ENCODE results near the gene UBN1.
A peak's percentile ranks its signal among the peaks of the same experiment; 100 is the strongest.

Gene UBN1

DNA sequence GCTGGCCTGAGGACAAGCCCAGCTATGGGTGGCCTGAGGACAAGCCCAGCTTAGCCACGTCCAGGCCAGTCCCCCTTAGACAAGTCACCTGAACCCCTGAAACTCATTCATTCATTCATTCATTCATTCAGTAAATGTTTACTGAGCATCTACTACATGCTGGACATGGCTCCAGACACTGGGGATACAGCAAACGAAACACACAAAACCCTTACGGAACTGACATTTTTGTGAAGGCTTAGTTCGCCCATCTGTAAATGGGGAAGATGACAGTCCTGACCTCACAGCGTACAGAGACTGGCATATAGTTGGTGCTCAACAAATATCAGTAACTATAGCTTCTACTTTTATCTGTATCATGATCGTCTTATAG is 52.2 kb downstream of the UBN1 start:
- TF ChIP-seq, protein P1, sequence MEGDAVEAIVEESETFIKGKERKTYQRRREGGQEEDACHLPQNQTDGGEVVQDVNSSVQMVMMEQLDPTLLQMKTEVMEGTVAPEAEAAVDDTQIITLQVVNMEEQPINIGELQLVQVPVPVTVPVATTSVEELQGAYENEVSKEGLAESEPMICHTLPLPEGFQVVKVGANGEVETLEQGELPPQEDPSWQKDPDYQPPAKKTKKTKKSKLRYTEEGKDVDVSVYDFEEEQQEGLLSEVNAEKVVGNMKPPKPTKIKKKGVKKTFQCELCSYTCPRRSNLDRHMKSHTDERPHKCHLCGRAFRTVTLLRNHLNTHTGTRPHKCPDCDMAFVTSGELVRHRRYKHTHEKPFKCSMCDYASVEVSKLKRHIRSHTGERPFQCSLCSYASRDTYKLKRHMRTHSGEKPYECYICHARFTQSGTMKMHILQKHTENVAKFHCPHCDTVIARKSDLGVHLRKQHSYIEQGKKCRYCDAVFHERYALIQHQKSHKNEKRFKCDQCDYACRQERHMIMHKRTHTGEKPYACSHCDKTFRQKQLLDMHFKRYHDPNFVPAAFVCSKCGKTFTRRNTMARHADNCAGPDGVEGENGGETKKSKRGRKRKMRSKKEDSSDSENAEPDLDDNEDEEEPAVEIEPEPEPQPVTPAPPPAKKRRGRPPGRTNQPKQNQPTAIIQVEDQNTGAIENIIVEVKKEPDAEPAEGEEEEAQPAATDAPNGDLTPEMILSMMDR (conservative IDR thresholded peaks at IDR 0.05; ENCODE audit: low read length): no peak
- H3K4me3 ChIP-seq (ENCODE audit: low read length): no peak overlapping the region
- DNase-seq (ENCODE audit: low read depth): no peak

GRCh38 chr16:4900036-4900435 is 52.8 kb downstream of the UBN1 start:
- TF ChIP-seq, protein P1 (conservative IDR thresholded peaks at IDR 0.05; ENCODE audit: low read length): no peak
- H3K4me3 ChIP-seq (ENCODE audit: low read length): no peak overlapping the region
- peak; percentile 60 for DNase-seq (ENCODE audit: low read depth)

DNA sequence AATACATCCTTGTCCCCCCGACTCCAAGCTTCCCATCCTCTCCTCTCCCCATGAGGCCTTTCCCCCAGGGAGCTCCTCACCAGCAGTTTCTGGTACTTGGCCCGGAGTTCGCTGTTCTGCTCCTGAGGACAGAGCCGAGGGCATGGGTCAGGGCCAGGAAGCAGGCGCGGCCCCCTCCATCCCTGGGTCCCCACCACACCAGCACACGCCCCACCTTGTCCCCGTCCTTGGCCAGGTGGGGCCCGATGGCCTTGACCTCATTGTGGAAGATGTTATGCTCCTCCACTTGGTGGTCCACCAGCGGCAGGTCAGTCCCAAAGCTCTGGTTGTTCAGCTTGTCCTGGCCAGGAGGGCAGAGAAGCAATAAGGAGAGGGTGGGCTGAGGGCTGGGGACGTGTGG is 53.5 kb downstream of the UBN1 start:
- TF ChIP-seq, protein P1 (conservative IDR thresholded peaks at IDR 0.05; ENCODE audit: low read length): no peak
- no peak for DNase-seq (ENCODE audit: low read depth)
- no peak overlapping the region for H3K4me3 ChIP-seq (ENCODE audit: low read length)

GRCh38 chr16:4902038-4902437 is 54.8 kb downstream of the UBN1 start:
- TF ChIP-seq, protein P1 (conservative IDR thresholded peaks at IDR 0.05; ENCODE audit: low read length): no peak

DNA sequence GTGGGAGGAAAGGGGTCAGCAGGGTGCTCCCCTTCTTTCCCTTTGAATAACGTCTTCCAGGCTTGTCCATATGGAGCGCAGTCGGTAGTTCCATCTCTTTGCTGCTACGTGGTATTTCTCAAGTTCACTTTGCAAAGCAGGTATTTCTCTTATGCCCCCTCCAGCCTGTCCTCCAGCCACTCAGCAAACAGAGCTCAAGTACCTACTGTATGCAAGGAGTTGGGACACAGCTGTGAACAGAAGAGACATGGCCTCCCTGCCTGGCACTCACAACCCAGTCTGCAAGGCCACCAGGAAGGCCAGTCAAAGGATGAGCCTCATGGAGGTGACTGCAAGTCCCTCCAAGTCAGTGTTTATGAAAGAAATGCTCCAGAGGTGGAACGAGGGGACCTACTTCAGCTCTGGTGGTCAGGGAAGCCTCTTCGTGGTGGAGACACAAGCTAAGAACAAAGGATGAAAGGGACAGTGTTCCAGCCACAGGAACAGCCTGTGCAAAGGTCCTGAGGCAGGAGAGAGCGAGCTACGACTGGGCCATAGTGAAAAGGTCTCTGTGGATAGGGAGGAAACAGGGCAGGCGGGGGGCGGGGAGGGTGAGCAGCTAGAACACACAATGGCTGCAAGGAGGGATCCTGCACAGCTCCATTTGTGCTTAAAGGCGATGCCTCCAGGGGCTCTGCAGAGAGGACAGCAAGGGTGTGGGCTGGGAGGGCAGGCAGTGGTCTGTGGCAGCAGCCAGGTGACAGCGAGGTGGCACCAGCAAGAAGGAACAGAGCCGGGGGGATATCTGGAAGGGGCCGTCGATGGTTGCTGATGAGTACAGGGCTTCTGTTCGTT is 57.0 kb downstream of the UBN1 start:
- DNase-seq (ENCODE audit: low read depth): no peak

More at GRCh38 chr16:4902038-4902437, 54.8 kb downstream of the UBN1 start:
- no peak overlapping the region for H3K4me3 ChIP-seq (ENCODE audit: low read length)
- DNase-seq (ENCODE audit: low read depth): no peak

GRCh38 chr16:4904942-4905615 is 57.8 kb downstream of the UBN1 start:
- no peak overlapping the region for H3K4me3 ChIP-seq (ENCODE audit: low read length)
- TF ChIP-seq, protein P1 (conservative IDR thresholded peaks at IDR 0.05; ENCODE audit: low read length): no peak
- no peak for DNase-seq (ENCODE audit: low read depth)

More for the DNA sequence above, 57.0 kb downstream of the UBN1 start:
- no peak overlapping the region for H3K4me3 ChIP-seq (ENCODE audit: low read length)
- TF ChIP-seq, protein P1 (conservative IDR thresholded peaks at IDR 0.05; ENCODE audit: low read length): no peak

Measured in AG10803 (cell line).